Tibial nerve (tissue), 4 donors: ENCODE results near the gene STRADA.

Source experiments
- EP300 ChIP-seq, 2 donors: sonication (generic); formaldehyde crosslinking; IDR thresholded peaks; one replicate each; pipeline ENCODE4 v1.6.1; 2017; ENCODE audit warnings: antibody characterized with exemption in 2 of 2, mild to moderate bottlenecking in 1 of 2
- POLR2A ChIP-seq, 2 donors: fragments of 450-650 bp; IDR thresholded peaks; one replicate each; pipeline ENCODE4 v1.6.1; 2017; ENCODE audit warnings: antibody characterized with exemption in 2 of 2, mild to moderate bottlenecking in 2 of 2, moderate library complexity in 2 of 2
- TF ChIP-seq, protein P1 (sequence below), 5 experiments: fragments of 200-600 bp in 3 of 5; fragments of 450-650 bp in 2 of 5; sonication (generic) in 3 of 5; IDR thresholded peaks; one replicate each; pipeline ENCODE4 v1.5.1; 2016 to 2019; ENCODE audit warnings: antibody characterized with exemption in 5 of 5, mild to moderate bottlenecking in 3 of 5, moderate library complexity in 2 of 5

DNA sequence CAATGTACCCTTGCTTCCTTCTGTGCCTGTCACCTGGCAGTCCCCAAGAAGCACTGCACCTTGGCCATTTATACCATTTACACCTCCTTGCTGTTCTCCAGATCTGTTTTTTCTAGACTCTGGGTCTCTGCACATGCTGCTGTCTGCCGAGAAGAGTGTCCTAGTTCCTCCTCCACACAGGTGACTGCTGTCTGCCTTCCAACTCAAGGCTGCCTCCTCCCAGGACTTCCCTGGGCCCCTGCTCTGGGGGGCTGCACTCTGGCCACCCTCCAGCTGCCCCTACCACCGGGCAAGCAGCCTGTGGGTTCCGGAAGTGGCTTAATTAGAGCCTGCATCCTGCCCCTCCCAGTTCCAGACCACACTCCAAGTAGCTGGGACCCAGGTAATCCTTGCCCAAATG is 35.9 kb downstream of the STRADA start:
- TF ChIP-seq POLR2A (IDR thresholded peaks at IDR 0.05) (no peak), EP300 (IDR thresholded peaks at IDR 0.05) (no peak)
- TF ChIP-seq, protein P1, sequence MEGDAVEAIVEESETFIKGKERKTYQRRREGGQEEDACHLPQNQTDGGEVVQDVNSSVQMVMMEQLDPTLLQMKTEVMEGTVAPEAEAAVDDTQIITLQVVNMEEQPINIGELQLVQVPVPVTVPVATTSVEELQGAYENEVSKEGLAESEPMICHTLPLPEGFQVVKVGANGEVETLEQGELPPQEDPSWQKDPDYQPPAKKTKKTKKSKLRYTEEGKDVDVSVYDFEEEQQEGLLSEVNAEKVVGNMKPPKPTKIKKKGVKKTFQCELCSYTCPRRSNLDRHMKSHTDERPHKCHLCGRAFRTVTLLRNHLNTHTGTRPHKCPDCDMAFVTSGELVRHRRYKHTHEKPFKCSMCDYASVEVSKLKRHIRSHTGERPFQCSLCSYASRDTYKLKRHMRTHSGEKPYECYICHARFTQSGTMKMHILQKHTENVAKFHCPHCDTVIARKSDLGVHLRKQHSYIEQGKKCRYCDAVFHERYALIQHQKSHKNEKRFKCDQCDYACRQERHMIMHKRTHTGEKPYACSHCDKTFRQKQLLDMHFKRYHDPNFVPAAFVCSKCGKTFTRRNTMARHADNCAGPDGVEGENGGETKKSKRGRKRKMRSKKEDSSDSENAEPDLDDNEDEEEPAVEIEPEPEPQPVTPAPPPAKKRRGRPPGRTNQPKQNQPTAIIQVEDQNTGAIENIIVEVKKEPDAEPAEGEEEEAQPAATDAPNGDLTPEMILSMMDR (IDR thresholded peaks at IDR 0.05) = no peak
